ENCODE measurements around the gene FAM50A. TPM values are rescaled to one million over a fixed set of nuclear protein-coding genes. Genes with fewer than 3 reads are reported as not detected.

The FAM50A gene
- total and polyA plus RNA-seq, 4 donors = 10.9 to 25.1 (median 14.0) TPM

DNA sequence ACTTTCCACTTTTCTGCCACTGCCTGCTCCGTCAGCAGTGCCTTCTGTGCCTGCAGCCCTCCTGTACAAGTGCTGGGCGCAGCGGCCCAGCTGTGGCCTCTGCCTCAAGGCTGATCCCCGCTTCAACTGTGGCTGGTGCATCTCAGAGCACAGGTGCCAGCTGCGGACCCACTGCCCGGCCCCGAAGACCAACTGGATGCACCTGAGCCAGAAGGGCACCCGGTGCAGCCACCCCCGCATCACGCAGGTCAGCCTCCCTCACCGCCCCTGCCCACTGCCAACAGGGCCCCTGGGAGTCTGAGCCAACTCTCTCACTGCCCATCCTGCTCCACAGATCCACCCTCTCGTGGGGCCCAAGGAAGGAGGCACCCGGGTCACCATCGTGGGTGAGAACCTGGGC lies 21.7 kb downstream of the FAM50A start:
- H3K36me3 ChIP-seq (ENCODE audit: control insufficient read depth in 4 of 4, insufficient read depth in 3 of 4, low read depth in 1 of 4, low read length in 3 of 4) = peaks cover 0 to 2% (median 0%) of the 10 kb centered on the region in 4 donors
- WGBS = 96% methylated on average over 14 of the region's 14 CpGs
- no peaks in the 10 kb centered on the region for H3K9me3 ChIP-seq (ENCODE audit: control insufficient read depth in 4 of 4, low read length in 3 of 4)
- no peak overlapping the region for H3K9ac ChIP-seq (ENCODE audit: low read depth in 1 of 2, low read length in 2 of 2)
- no peaks in the 10 kb centered on the region for H3K27me3 ChIP-seq (ENCODE audit: control insufficient read depth in 4 of 4, insufficient read depth in 4 of 4, low read length in 3 of 4)
- no peak for DNase-seq (ENCODE audit: low spot score)
- H3K4me3 ChIP-seq (ENCODE audit: low read depth in 1 of 3, low read length in 3 of 3) = no peak overlapping the region
- no peaks in the 10 kb centered on the region for H3K4me1 ChIP-seq (ENCODE audit: control insufficient read depth in 4 of 4, insufficient read depth in 4 of 4, low read length in 3 of 4)
- no peak overlapping the region for H3K27ac ChIP-seq (ENCODE audit: low read depth in 1 of 2, low read length in 2 of 2)
- TF ChIP-seq, protein P1, sequence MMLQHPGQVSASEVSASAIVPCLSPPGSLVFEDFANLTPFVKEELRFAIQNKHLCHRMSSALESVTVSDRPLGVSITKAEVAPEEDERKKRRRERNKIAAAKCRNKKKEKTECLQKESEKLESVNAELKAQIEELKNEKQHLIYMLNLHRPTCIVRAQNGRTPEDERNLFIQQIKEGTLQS (IDR thresholded peaks at IDR 0.05) = no peak
- TF ChIP-seq FOXA2 (IDR thresholded peaks at IDR 0.05) = no peak
- no peak for TF ChIP-seq NR2F2 (IDR thresholded peaks at IDR 0.05)
- no peak for TF ChIP-seq YY1 (IDR thresholded peaks at IDR 0.05)
- TF ChIP-seq TAF1 (conservative IDR thresholded peaks at IDR 0.05) = no peak
- TF ChIP-seq, protein P2, sequence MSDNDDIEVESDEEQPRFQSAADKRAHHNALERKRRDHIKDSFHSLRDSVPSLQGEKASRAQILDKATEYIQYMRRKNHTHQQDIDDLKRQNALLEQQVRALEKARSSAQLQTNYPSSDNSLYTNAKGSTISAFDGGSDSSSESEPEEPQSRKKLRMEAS (IDR thresholded peaks at IDR 0.05) = no peak
- no peak for TF ChIP-seq CTCF (IDR thresholded peaks at IDR 0.05; ENCODE audit: low read depth, low read length, missing input control)
- TF ChIP-seq GABPA (IDR thresholded peaks at IDR 0.05 in 1 of 2, conservative IDR thresholded peaks at IDR 0.05 in 1 of 2) = no peak
- no peak for TF ChIP-seq FOXA1 (IDR thresholded peaks at IDR 0.05)

- TF ChIP-seq GABPA (IDR thresholded peaks at IDR 0.05 in 1 of 2, conservative IDR thresholded peaks at IDR 0.05 in 1 of 2) (no peak), SP1 (IDR thresholded peaks at IDR 0.05) (no peak), HNF4A (conservative IDR thresholded peaks at IDR 0.05) (no peak), RAD21 (IDR thresholded peaks at IDR 0.05) (no peak), EGR1 (IDR thresholded peaks at IDR 0.05; ENCODE audit: low read depth in 2 of 2) (no peak), ZBTB33 (IDR thresholded peaks at IDR 0.05) (no peak), NR2F2 (IDR thresholded peaks at IDR 0.05) (no peak), JUND (IDR thresholded peaks at IDR 0.05) (no peak), RXRA (IDR thresholded peaks at IDR 0.05) (no peak)
- TF ChIP-seq, protein P1 (IDR thresholded peaks at IDR 0.05) = no peak
- TF ChIP-seq, protein P2 (IDR thresholded peaks at IDR 0.05) = no peak
- Histone ChIP-seq H3K9ac (ENCODE audit: low read depth in 1 of 2, low read length in 2 of 2) (no peak overlapping the region), H3K27ac (ENCODE audit: low read depth in 1 of 2, low read length in 2 of 2) (no peak overlapping the region), H3K4me1 (ENCODE audit: control insufficient read depth in 4 of 4, insufficient read depth in 4 of 4, low read length in 3 of 4) (no peaks in the 10 kb centered on the region), H3K4me3 (ENCODE audit: low read depth in 1 of 3, low read length in 3 of 3) (no peak overlapping the region), H3K9me3 (ENCODE audit: control insufficient read depth in 4 of 4, low read length in 3 of 4) (no peaks in the 10 kb centered on the region), H3K36me3 (ENCODE audit: control insufficient read depth in 4 of 4, insufficient read depth in 3 of 4, low read depth in 1 of 4, low read length in 3 of 4) (peaks cover 0 to 2% (median 0%) of the 10 kb centered on the region in 4 donors), H3K27me3 (ENCODE audit: control insufficient read depth in 4 of 4, insufficient read depth in 4 of 4, low read length in 3 of 4) (no peaks in the 10 kb centered on the region)
- DNase-seq (ENCODE audit: low spot score) = no peak
- 94% methylated on average over 32 of the region's 32 CpGs for WGBS
Measured at GRCh38 chrX:154466036-154466435, 22.1 kb downstream of the FAM50A start.

All from liver (tissue), 9 donors.